H9 (cell line): ENCODE data around the gene STARD9. TPM values are rescaled to one million over a fixed set of nuclear protein-coding genes. Genes with fewer than 3 reads are reported as not detected.

ENCODE experiments used
- DNase-seq: peaks from one replicate; pipeline ENCODE4 v3.0.0-alpha.2; 2017
- H2AFZ ChIP-seq: one replicate; pipeline ENCODE4 v1.6.1; 2013; ENCODE audit warnings: mild to moderate bottlenecking, low read length, control low read depth, moderate library complexity
- H2AK5ac ChIP-seq: 2 replicates; pipeline ENCODE4 v1.6.1; 2013; ENCODE audit warnings: low read length, control low read depth, mixed read lengths; ENCODE audit not compliant: insufficient read length
- H2BK120ac ChIP-seq: one replicate; pipeline ENCODE4 v1.6.1; 2013; ENCODE audit warnings: low read depth, mild to moderate bottlenecking, low read length, control low read depth, inconsistent platforms; ENCODE audit not compliant: poor library complexity, severe bottlenecking
- H2BK12ac ChIP-seq: 2 replicates; pipeline ENCODE4 v1.6.1; 2013; ENCODE audit warnings: low read length, control low read depth, mixed read lengths, low read depth; ENCODE audit not compliant: insufficient read length
- H2BK15ac ChIP-seq: 2 replicates; pipeline ENCODE4 v1.6.1; 2013; ENCODE audit warnings: low read depth, low read length, control low read depth
- H2BK20ac ChIP-seq: one replicate; pipeline ENCODE4 v1.6.1; 2013; ENCODE audit warnings: low read depth, mild to moderate bottlenecking, low read length, control low read depth, inconsistent platforms; ENCODE audit not compliant: poor library complexity, severe bottlenecking
- H2BK5ac ChIP-seq: 2 replicates; pipeline ENCODE4 v1.6.1; 2013; ENCODE audit warnings: low read length, control low read depth, mixed read lengths; ENCODE audit not compliant: insufficient read length
- H3K14ac ChIP-seq: 2 replicates; pipeline ENCODE4 v1.6.1; 2013; ENCODE audit warnings: low read length, control low read depth; ENCODE audit not compliant: insufficient read depth
- H3K18ac ChIP-seq: 2 replicates; pipeline ENCODE4 v1.6.1; 2013; ENCODE audit warnings: low read depth, mild to moderate bottlenecking, mixed read lengths, low read length, control low read depth; ENCODE audit not compliant: insufficient read length
- H3K23ac ChIP-seq: 2 replicates; pipeline ENCODE4 v1.6.1; 2013; ENCODE audit warnings: low read length, control low read depth, mixed read lengths, low read depth; ENCODE audit not compliant: insufficient read length
- H3K23me2 ChIP-seq: 2 replicates; pipeline ENCODE4 v1.6.1; 2013; ENCODE audit warnings: low read depth, mild to moderate bottlenecking, mixed read lengths, low read length, control low read depth; ENCODE audit not compliant: insufficient read length, poor library complexity, severe bottlenecking
- H3K27ac ChIP-seq: 2 replicates; pipeline ENCODE4 v1.5.1; 2013; ENCODE audit warnings: low read length, control low read depth, mixed read lengths, low read depth; ENCODE audit not compliant: insufficient read length
- H3K27me3 ChIP-seq: 2 replicates; pipeline ENCODE4 v1.6.1; 2013; ENCODE audit warnings: low read length, control low read depth, inconsistent platforms; ENCODE audit not compliant: insufficient read depth
- H3K4ac ChIP-seq: 2 replicates; pipeline ENCODE4 v1.6.1; 2013; ENCODE audit warnings: low read depth, mild to moderate bottlenecking, control low read depth, inconsistent platforms, low read length, moderate library complexity
- H3K4me1 ChIP-seq: 2 replicates; pipeline ENCODE4 v1.6.1; 2013; ENCODE audit warnings: low read length, control low read depth, inconsistent platforms; ENCODE audit not compliant: insufficient read depth
- H3K4me2 ChIP-seq: 2 replicates; pipeline ENCODE4 v1.6.1; 2013; ENCODE audit warnings: low read length, control low read depth, mixed read lengths; ENCODE audit not compliant: insufficient read length, insufficient read depth
- H3K56ac ChIP-seq: 2 replicates; pipeline ENCODE4 v1.6.1; 2013; ENCODE audit warnings: low read depth, mild to moderate bottlenecking, mixed read lengths, low read length, control low read depth; ENCODE audit not compliant: insufficient read length
- H3K79me1 ChIP-seq: 2 replicates; pipeline ENCODE4 v1.6.1; 2013; ENCODE audit warnings: low read depth, mild to moderate bottlenecking, moderate library complexity, low read length, control low read depth, inconsistent platforms; ENCODE audit not compliant: insufficient read depth, poor library complexity, severe bottlenecking
- H3K79me2 ChIP-seq: 2 replicates; pipeline ENCODE4 v1.6.1; 2013; ENCODE audit warnings: low read length, control low read depth, inconsistent platforms; ENCODE audit not compliant: insufficient read depth
- H3K9ac ChIP-seq: 2 replicates; pipeline ENCODE4 v1.6.1; 2013; ENCODE audit warnings: low read length, control low read depth, mixed read lengths; ENCODE audit not compliant: insufficient read length; ENCODE audit errors: extremely low read depth
- H3K9me3 ChIP-seq: one replicate; pipeline ENCODE4 v1.6.1; 2013; ENCODE audit warnings: low read depth, low read length, inconsistent platforms; ENCODE audit not compliant: control insufficient read depth
- H3T11ph ChIP-seq: one replicate; pipeline ENCODE4 v1.6.1; 2013; ENCODE audit warnings: mild to moderate bottlenecking, low read length, control low read depth, inconsistent platforms
- H4K20me1 ChIP-seq: one replicate; pipeline ENCODE4 v1.6.1; 2013; ENCODE audit not compliant: control insufficient read depth, insufficient read length, insufficient read depth
- H4K5ac ChIP-seq: 2 replicates; pipeline ENCODE4 v1.6.1; 2013; ENCODE audit warnings: low read depth, mild to moderate bottlenecking, mixed read lengths, low read length, control low read depth; ENCODE audit not compliant: insufficient read length
- H4K8ac ChIP-seq: replicated peaks from 2 replicates; pipeline ENCODE4 v1.6.1; 2013; ENCODE audit warnings: low read length, control low read depth, mixed read lengths, low read depth; ENCODE audit not compliant: insufficient read length
- H4K91ac ChIP-seq: 2 replicates; pipeline ENCODE4 v1.6.1; 2013; ENCODE audit warnings: low read depth, mild to moderate bottlenecking, moderate library complexity, mixed read lengths, low read length, control low read depth; ENCODE audit not compliant: insufficient read length
- H3K27ac Mint-ChIP-seq, 3 experiments: 2 replicates in 2 of 3; 3 replicates in 1 of 3; pipeline ENCODE4 v1.8.0; 2020 to 2021; ENCODE audit warnings: mixed read lengths in 3 of 3, mild to moderate bottlenecking in 1 of 3, moderate library complexity in 1 of 3
- H3K27me3 Mint-ChIP-seq: 2 replicates; pipeline ENCODE4 v1.8.0; 2021; ENCODE audit warnings: low read depth, mild to moderate bottlenecking, moderate library complexity, mixed read lengths
- H3K36me3 Mint-ChIP-seq, 3 experiments: 2 replicates in 2 of 3; 3 replicates in 1 of 3; pipeline ENCODE4 v1.8.0; 2020 to 2021; ENCODE audit warnings: low read depth in 3 of 3, mixed read lengths in 3 of 3; ENCODE audit not compliant: insufficient read depth in 1 of 3
- H3K4me1 Mint-ChIP-seq, 2 experiments: 2 replicates each; pipeline ENCODE4 v1.8.0; 2020; ENCODE audit warnings: mixed read lengths in 2 of 2
- H3K4me3 Mint-ChIP-seq, 2 experiments: 2 replicates in 1 of 2; 3 replicates in 1 of 2; pipeline ENCODE4 v1.8.0; 2020 to 2021; ENCODE audit warnings: mild to moderate bottlenecking in 2 of 2, mixed read lengths in 2 of 2, moderate library complexity in 1 of 2
- H3K9me3 Mint-ChIP-seq, 2 experiments: 2 replicates in 1 of 2; 3 replicates in 1 of 2; pipeline ENCODE4 v1.8.0; 2020; ENCODE audit warnings: mild to moderate bottlenecking in 2 of 2, mixed read lengths in 2 of 2, moderate library complexity in 1 of 2
- WGBS: extraction: QIAGEN DNeasy Blood & Tissue Kit; methylation state at CpG from one replicate; pipeline ENCODE4 v1.1.7; 2013; ENCODE audit warnings: missing lambda C conversion rate, low lambda C conversion rate, mixed read lengths; ENCODE audit not compliant: insufficient read length; ENCODE audit errors: extremely low coverage; 5-methylcytosine and 5-hydroxymethylcytosine counted together
- total RNA-seq: library from RNA; stranded (reverse); gene quantifications from 2 replicates; pipeline ENCODE4 v1.2.1, GENCODE V29; 2021
- TF ChIP-seq, protein P1 (sequence below): fragments of 200-600 bp; sonication (generic); conservative IDR thresholded peaks from 3 replicates; pipeline ENCODE4 v1.8.0; 2021; ENCODE audit warnings: antibody characterized with exemption, mild to moderate bottlenecking

The STARD9 gene
- total RNA-seq, 1 experiment from 2014 or later: 6.9 TPM

GRCh38 chr15:42558739-42559138, 16.7 kb upstream of the STARD9 start:
- H4K20me1 ChIP-seq: no peaks in the 10 kb centered on the region
- H3K23me2 ChIP-seq: no peaks in the 10 kb centered on the region
- no peaks in the 10 kb centered on the region for H3K9me3 ChIP-seq
- no peak overlapping the region for H3K27ac Mint-ChIP-seq
- no peak overlapping the region for H3K9ac ChIP-seq
- no peak overlapping the region for H3K14ac ChIP-seq
- H3K4me1 Mint-ChIP-seq: no peaks in the 10 kb centered on the region
- no peak overlapping the region for H2AK5ac ChIP-seq
- H3T11ph ChIP-seq: no peak overlapping the region
- H2AFZ ChIP-seq: no peak overlapping the region
- H3K23ac ChIP-seq: no peak overlapping the region
- no peak overlapping the region for H2BK120ac ChIP-seq
- no peak overlapping the region for H3K4me3 Mint-ChIP-seq
- WGBS: no CpG with 5 or more reads among the region's 3 CpGs
- no peak overlapping the region for H2BK20ac ChIP-seq
- H2BK5ac ChIP-seq: no peak overlapping the region
- H3K27ac ChIP-seq: no peak overlapping the region
- H2BK15ac ChIP-seq: no peak overlapping the region
- no peaks in the 10 kb centered on the region for H3K27me3 Mint-ChIP-seq
- H4K8ac ChIP-seq: no peak overlapping the region
- no peaks in the 10 kb centered on the region for H3K9me3 Mint-ChIP-seq
- no peak overlapping the region for H3K56ac ChIP-seq
- H3K79me1 ChIP-seq: no peaks in the 10 kb centered on the region
- H3K79me2 ChIP-seq: no peaks in the 10 kb centered on the region; the same call in 1 of the 2 replicates
- peaks cover 7 to 53% (median 36%) of the 10 kb centered on the region in 3 experiments for H3K36me3 Mint-ChIP-seq
- H3K4me1 ChIP-seq: no peaks in the 10 kb centered on the region
- no peak overlapping the region for H3K4me2 ChIP-seq
- H4K5ac ChIP-seq: no peak overlapping the region
- TF ChIP-seq, protein P1, sequence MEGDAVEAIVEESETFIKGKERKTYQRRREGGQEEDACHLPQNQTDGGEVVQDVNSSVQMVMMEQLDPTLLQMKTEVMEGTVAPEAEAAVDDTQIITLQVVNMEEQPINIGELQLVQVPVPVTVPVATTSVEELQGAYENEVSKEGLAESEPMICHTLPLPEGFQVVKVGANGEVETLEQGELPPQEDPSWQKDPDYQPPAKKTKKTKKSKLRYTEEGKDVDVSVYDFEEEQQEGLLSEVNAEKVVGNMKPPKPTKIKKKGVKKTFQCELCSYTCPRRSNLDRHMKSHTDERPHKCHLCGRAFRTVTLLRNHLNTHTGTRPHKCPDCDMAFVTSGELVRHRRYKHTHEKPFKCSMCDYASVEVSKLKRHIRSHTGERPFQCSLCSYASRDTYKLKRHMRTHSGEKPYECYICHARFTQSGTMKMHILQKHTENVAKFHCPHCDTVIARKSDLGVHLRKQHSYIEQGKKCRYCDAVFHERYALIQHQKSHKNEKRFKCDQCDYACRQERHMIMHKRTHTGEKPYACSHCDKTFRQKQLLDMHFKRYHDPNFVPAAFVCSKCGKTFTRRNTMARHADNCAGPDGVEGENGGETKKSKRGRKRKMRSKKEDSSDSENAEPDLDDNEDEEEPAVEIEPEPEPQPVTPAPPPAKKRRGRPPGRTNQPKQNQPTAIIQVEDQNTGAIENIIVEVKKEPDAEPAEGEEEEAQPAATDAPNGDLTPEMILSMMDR: no peak
- no peak for DNase-seq
- no peak overlapping the region for H4K91ac ChIP-seq
- H2BK12ac ChIP-seq: no peak overlapping the region
- no peak overlapping the region for H3K4ac ChIP-seq
- no peaks in the 10 kb centered on the region for H3K27me3 ChIP-seq
- H3K18ac ChIP-seq: no peak overlapping the region
